ENCODE data around the gene RBFOX2. TPM values are rescaled to one million over a fixed set of nuclear protein-coding genes. Genes with fewer than 3 reads are reported as not detected.

The RBFOX2 gene
- total RNA-seq, 1 experiment from 2014 or later: 91.1 TPM

DNA sequence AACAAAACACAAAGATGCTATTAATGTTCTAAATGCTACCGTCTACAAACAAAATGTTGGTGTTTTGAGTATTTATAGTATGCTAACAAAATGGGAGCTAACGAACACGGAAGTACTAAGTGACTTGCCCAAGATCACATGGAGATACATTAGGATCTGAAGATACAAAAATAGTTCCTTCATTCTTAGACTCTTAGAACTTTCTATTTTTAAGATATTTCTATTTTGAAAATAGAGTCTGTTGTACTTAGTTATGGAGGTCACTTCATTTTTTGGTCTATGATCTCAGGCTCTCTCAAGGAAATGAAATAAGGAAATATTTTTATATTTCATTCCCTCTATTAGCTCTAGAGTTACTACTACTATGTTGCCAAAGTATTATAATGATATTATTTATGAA, 246.7 kb downstream of the RBFOX2 start:
- H3K4me3 ChIP-seq (ENCODE audit: low read depth, low read length): no peak overlapping the region
- peaks cover 7% of the 10 kb centered on the region for H3K4me1 Mint-ChIP-seq (ENCODE audit: low read depth, unreplicated experiment)
- H3K27me3 Mint-ChIP-seq (ENCODE audit: insufficient read depth, unreplicated experiment): no peaks in the 10 kb centered on the region
- H3K27ac Mint-ChIP-seq (ENCODE audit: unreplicated experiment): no peak overlapping the region
- ChIA-PET CTCF (no interaction called here), POLR2A (no interaction called here)
- intact Hi-C loops (cut with micrococcal nuclease; ENCODE audit: unreplicated experiment): no loop called here
- no peak overlapping the region for H3K4me3 Mint-ChIP-seq (ENCODE audit: unreplicated experiment)
- H3K36me3 Mint-ChIP-seq (ENCODE audit: insufficient read depth, unreplicated experiment): peaks cover 44% of the 10 kb centered on the region
- no peaks in the 10 kb centered on the region for H3K9me3 ChIP-seq
- no peaks in the 10 kb centered on the region for H3K27me3 ChIP-seq (replicated peaks; ENCODE audit: control insufficient read depth, insufficient read depth, low read length)
- peaks cover 13% of the 10 kb centered on the region for H3K4me1 ChIP-seq
- no TSS peak for BruUV-seq (replicated peaks)
- no peak for DNase-seq
- no peak for TF ChIP-seq CTCF (IDR thresholded peaks at IDR 0.05; ENCODE audit: insufficient read depth in 1 of 2, low read depth in 1 of 2, low read length in 1 of 2, severe bottlenecking in 1 of 2, unreplicated experiment in 1 of 2)
- H3K9me3 Mint-ChIP-seq (ENCODE audit: unreplicated experiment): no peaks in the 10 kb centered on the region
- no peaks in the 10 kb centered on the region for H3K36me3 ChIP-seq (ENCODE audit: control insufficient read depth, insufficient read depth, low read length)

GRCh38 chr22:35777335-35777975, 251.2 kb downstream of the RBFOX2 start:
- H3K36me3 ChIP-seq (ENCODE audit: control insufficient read depth, insufficient read depth, low read length): no peaks in the 10 kb centered on the region
- intact Hi-C loops (cut with micrococcal nuclease; ENCODE audit: unreplicated experiment): no loop called here
- no peak for DNase-seq
- H3K4me1 ChIP-seq: peaks cover 13% of the 10 kb centered on the region
- Mint-ChIP-seq H3K27me3 (ENCODE audit: insufficient read depth, unreplicated experiment) (no peaks in the 10 kb centered on the region), H3K4me3 (ENCODE audit: unreplicated experiment) (no peak overlapping the region), H3K9me3 (ENCODE audit: unreplicated experiment) (no peaks in the 10 kb centered on the region), H3K36me3 (ENCODE audit: insufficient read depth, unreplicated experiment) (peaks cover 24% of the 10 kb centered on the region), H3K27ac (ENCODE audit: unreplicated experiment) (no peak overlapping the region), H3K4me1 (ENCODE audit: low read depth, unreplicated experiment) (peaks cover 7% of the 10 kb centered on the region)
- no peaks in the 10 kb centered on the region for H3K27me3 ChIP-seq (replicated peaks; ENCODE audit: control insufficient read depth, insufficient read depth, low read length)
- no TSS peak for BruUV-seq (replicated peaks)
- no peak for TF ChIP-seq CTCF (IDR thresholded peaks at IDR 0.05; ENCODE audit: insufficient read depth in 1 of 2, low read depth in 1 of 2, low read length in 1 of 2, severe bottlenecking in 1 of 2, unreplicated experiment in 1 of 2)
- H3K4me3 ChIP-seq (ENCODE audit: low read depth, low read length): no peak overlapping the region
- ChIA-PET CTCF (no interaction called here), POLR2A (no interaction called here)
- H3K9me3 ChIP-seq: no peaks in the 10 kb centered on the region

- BruUV-seq (replicated peaks): no TSS peak
- POLR2A ChIA-PET: no interaction called here
- H3K27me3 ChIP-seq (replicated peaks; ENCODE audit: control insufficient read depth, insufficient read depth, low read length): no peaks in the 10 kb centered on the region
- H3K36me3 ChIP-seq (ENCODE audit: control insufficient read depth, insufficient read depth, low read length): no peaks in the 10 kb centered on the region
- Mint-ChIP-seq H3K4me1 (ENCODE audit: low read depth, unreplicated experiment) (no peaks in the 10 kb centered on the region), H3K4me3 (ENCODE audit: unreplicated experiment) (no peak overlapping the region), H3K36me3 (ENCODE audit: insufficient read depth, unreplicated experiment) (peaks cover 16% of the 10 kb centered on the region), H3K27ac (ENCODE audit: unreplicated experiment) (no peak overlapping the region), H3K9me3 (ENCODE audit: unreplicated experiment) (no peaks in the 10 kb centered on the region), H3K27me3 (ENCODE audit: insufficient read depth, unreplicated experiment) (no peaks in the 10 kb centered on the region)
- intact Hi-C loops (cut with micrococcal nuclease; ENCODE audit: unreplicated experiment): no loop called here
- CTCF ChIA-PET: no interaction called here
- H3K4me1 ChIP-seq: peaks cover 20% of the 10 kb centered on the region
- no peak for DNase-seq
- H3K4me3 ChIP-seq (ENCODE audit: low read depth, low read length): no peak overlapping the region
- no peaks in the 10 kb centered on the region for H3K9me3 ChIP-seq
- TF ChIP-seq CTCF (IDR thresholded peaks at IDR 0.05; ENCODE audit: insufficient read depth in 1 of 2, low read depth in 1 of 2, low read length in 1 of 2, severe bottlenecking in 1 of 2, unreplicated experiment in 1 of 2): no peak
These were observed 253.3 kb downstream of the RBFOX2 start for GRCh38 chr22:35775339-35775738.

Measured in Caco-2 (cell line).